Astrocyte of the hippocampus (primary cell): ENCODE measurements around the gene BTBD6.
"Not testable (repeated sequence)": the region's sequence is repeated elsewhere in the genome, so short reads cannot be mapped to it uniquely, and the experiment has no call there.

Experiments
- DNase-seq: peaks from one replicate; pipeline ENCODE4 v3.0.0; 2011; ENCODE audit warnings: low read depth, low spot score

The BTBD6 gene

GRCh38 chr14:105269405-105269804 lies 21.1 kb downstream of the BTBD6 start:
- no peak for DNase-seq

- no peak for DNase-seq
Observed at GRCh38 chr14:105271224-105271890, 23.0 kb downstream of the BTBD6 start.

- DNase-seq, result no peak
Observed at GRCh38 chr14:105272623-105273022, 24.3 kb downstream of the BTBD6 start.

GRCh38 chr14:105273062-105273461 lies 24.7 kb downstream of the BTBD6 start:
- no peak for DNase-seq

- DNase-seq, result no peak
Observed at GRCh38 chr14:105274637-105275036, 26.3 kb downstream of the BTBD6 start.

- DNase-seq, result peak; percentile 44
Observed at GRCh38 chr14:105275267-105275946, 27.1 kb downstream of the BTBD6 start.

GRCh38 chr14:105277448-105277847 lies 29.1 kb downstream of the BTBD6 start:
- not testable (repeated sequence) for DNase-seq

- no peak for DNase-seq
Observed at GRCh38 chr14:105279642-105280361, 31.5 kb downstream of the BTBD6 start.

GRCh38 chr14:105280525-105280924 lies 32.2 kb downstream of the BTBD6 start:
- DNase-seq, result no peak

GRCh38 chr14:105281371-105282097 lies 33.2 kb downstream of the BTBD6 start:
- DNase-seq, result peak; percentile 81

GRCh38 chr14:105282098-105282725 lies 33.9 kb downstream of the BTBD6 start:
- no peak for DNase-seq

- no peak for DNase-seq
Observed at GRCh38 chr14:105283028-105283427, 34.7 kb downstream of the BTBD6 start.

GRCh38 chr14:105283899-105284298 lies 35.6 kb downstream of the BTBD6 start:
- DNase-seq, result no peak

GRCh38 chr14:105285174-105285573 lies 36.8 kb downstream of the BTBD6 start:
- no peak for DNase-seq

GRCh38 chr14:105286759-105287144 lies 38.4 kb downstream of the BTBD6 start:
- no peak for DNase-seq

- DNase-seq, result no peak
Observed at GRCh38 chr14:105287249-105288102, 39.1 kb downstream of the BTBD6 start.

- not testable (repeated sequence) for DNase-seq
Observed at GRCh38 chr14:105288936-105289335, 40.6 kb downstream of the BTBD6 start.

GRCh38 chr14:105290621-105291346 lies 42.5 kb downstream of the BTBD6 start:
- DNase-seq, result no peak

- no peak for DNase-seq
Observed at GRCh38 chr14:105292826-105293711, 44.7 kb downstream of the BTBD6 start.
